ENCODE results near the gene ZNF423.

The ZNF423 gene

DNA sequence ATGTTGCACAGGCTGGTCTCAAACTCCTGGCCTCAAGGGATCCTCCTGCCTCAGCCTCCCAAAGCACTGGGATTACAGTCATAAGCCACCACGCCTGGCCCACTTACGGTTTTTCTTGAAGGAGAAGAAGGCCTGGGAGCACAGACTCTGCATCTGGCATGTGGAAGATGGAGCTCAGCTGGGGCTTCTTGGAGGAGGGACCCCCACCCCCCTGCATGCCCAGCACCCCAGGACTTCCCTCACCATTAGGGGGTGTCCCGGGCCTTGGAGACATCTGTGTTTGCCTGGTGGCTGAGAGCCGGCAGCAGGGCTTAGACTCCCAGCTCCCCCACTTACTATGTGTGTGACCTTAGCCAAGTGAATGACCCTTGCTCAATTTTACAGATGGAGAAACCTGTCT lies 204.7 kb downstream of the ZNF423 start:
- TF ChIP-seq EZH2 (optimal IDR thresholded peaks at IDR 0.05; ENCODE audit: low read depth, low read length) (no peak), EZH2phosphoT487 (IDR thresholded peaks at IDR 0.05; ENCODE audit: low read length) (no peak)
- TF ChIP-seq, protein P1, sequence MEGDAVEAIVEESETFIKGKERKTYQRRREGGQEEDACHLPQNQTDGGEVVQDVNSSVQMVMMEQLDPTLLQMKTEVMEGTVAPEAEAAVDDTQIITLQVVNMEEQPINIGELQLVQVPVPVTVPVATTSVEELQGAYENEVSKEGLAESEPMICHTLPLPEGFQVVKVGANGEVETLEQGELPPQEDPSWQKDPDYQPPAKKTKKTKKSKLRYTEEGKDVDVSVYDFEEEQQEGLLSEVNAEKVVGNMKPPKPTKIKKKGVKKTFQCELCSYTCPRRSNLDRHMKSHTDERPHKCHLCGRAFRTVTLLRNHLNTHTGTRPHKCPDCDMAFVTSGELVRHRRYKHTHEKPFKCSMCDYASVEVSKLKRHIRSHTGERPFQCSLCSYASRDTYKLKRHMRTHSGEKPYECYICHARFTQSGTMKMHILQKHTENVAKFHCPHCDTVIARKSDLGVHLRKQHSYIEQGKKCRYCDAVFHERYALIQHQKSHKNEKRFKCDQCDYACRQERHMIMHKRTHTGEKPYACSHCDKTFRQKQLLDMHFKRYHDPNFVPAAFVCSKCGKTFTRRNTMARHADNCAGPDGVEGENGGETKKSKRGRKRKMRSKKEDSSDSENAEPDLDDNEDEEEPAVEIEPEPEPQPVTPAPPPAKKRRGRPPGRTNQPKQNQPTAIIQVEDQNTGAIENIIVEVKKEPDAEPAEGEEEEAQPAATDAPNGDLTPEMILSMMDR (IDR thresholded peaks at IDR 0.05; ENCODE audit: low read length), result no peak
- H3K4me2 ChIP-seq (ENCODE audit: low read depth, low read length), result no peak overlapping the region
- no peak for DNase-seq
- H3F3A ChIP-seq (ENCODE audit: insufficient read depth, low read length), result no peaks in the 10 kb centered on the region
- no peaks in the 10 kb centered on the region for H3K9me3 ChIP-seq (replicated peaks; ENCODE audit: insufficient read depth, low read length)
- H3K9me2 ChIP-seq (replicated peaks; ENCODE audit: insufficient read depth, low read length), result no peaks in the 10 kb centered on the region
- no peaks in the 10 kb centered on the region for H4K20me1 ChIP-seq (ENCODE audit: insufficient read depth, low read length)
- no peak overlapping the region for H3K27ac ChIP-seq (ENCODE audit: low read length)
- H3K4me1 ChIP-seq (ENCODE audit: low read length), result no peaks in the 10 kb centered on the region
- no peaks in the 10 kb centered on the region for H3K36me3 ChIP-seq (replicated peaks; ENCODE audit: insufficient read depth, low read length)
- no peaks in the 10 kb centered on the region for H3K27me3 ChIP-seq (replicated peaks; ENCODE audit: insufficient read depth, low read length)
- no peak overlapping the region for H2AFZ ChIP-seq (ENCODE audit: low read length)
- no peaks in the 10 kb centered on the region for H3K79me2 ChIP-seq (ENCODE audit: low read length)
- no peak overlapping the region for H3K9ac ChIP-seq (ENCODE audit: low read length)
- H3K4me3 ChIP-seq (ENCODE audit: low read length), result no peak overlapping the region

DNA sequence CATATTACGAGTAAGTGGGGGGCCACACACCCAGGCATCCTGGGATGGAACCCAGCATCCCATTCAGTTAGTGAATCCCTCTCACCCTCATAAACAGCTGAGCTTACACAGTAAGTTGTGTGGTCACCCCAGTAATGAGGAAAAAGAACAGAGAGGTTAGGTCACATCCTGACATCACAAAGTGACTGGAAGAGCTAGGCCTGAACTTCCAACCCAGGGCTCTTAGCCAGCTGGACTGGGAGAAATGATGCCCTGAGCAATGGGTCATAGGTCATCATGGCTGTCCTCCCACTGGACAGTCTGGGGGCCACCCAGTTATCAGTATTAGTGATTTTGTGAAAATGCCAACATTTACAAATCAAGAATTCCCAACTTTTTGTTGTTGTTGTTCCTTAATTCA lies 205.3 kb downstream of the ZNF423 start:
- H3K36me3 ChIP-seq (replicated peaks; ENCODE audit: insufficient read depth, low read length), result no peaks in the 10 kb centered on the region
- H3K27ac ChIP-seq (ENCODE audit: low read length), result no peak overlapping the region
- H4K20me1 ChIP-seq (ENCODE audit: insufficient read depth, low read length), result no peaks in the 10 kb centered on the region
- H3K9me2 ChIP-seq (replicated peaks; ENCODE audit: insufficient read depth, low read length), result no peaks in the 10 kb centered on the region
- no peaks in the 10 kb centered on the region for H3F3A ChIP-seq (ENCODE audit: insufficient read depth, low read length)
- H2AFZ ChIP-seq (ENCODE audit: low read length), result no peak overlapping the region
- no peaks in the 10 kb centered on the region for H3K27me3 ChIP-seq (replicated peaks; ENCODE audit: insufficient read depth, low read length)
- H3K9ac ChIP-seq (ENCODE audit: low read length), result no peak overlapping the region
- H3K9me3 ChIP-seq (replicated peaks; ENCODE audit: insufficient read depth, low read length), result no peaks in the 10 kb centered on the region
- H3K4me2 ChIP-seq (ENCODE audit: low read depth, low read length), result no peak overlapping the region
- no peak overlapping the region for H3K4me3 ChIP-seq (ENCODE audit: low read length)
- no peak for TF ChIP-seq EZH2phosphoT487 (IDR thresholded peaks at IDR 0.05; ENCODE audit: low read length)
- TF ChIP-seq, protein P1 (IDR thresholded peaks at IDR 0.05; ENCODE audit: low read length), result no peak
- no peak for TF ChIP-seq EZH2 (optimal IDR thresholded peaks at IDR 0.05; ENCODE audit: low read depth, low read length)
- H3K4me1 ChIP-seq (ENCODE audit: low read length), result no peaks in the 10 kb centered on the region
- H3K79me2 ChIP-seq (ENCODE audit: low read length), result no peaks in the 10 kb centered on the region
- DNase-seq, result no peak

DNA sequence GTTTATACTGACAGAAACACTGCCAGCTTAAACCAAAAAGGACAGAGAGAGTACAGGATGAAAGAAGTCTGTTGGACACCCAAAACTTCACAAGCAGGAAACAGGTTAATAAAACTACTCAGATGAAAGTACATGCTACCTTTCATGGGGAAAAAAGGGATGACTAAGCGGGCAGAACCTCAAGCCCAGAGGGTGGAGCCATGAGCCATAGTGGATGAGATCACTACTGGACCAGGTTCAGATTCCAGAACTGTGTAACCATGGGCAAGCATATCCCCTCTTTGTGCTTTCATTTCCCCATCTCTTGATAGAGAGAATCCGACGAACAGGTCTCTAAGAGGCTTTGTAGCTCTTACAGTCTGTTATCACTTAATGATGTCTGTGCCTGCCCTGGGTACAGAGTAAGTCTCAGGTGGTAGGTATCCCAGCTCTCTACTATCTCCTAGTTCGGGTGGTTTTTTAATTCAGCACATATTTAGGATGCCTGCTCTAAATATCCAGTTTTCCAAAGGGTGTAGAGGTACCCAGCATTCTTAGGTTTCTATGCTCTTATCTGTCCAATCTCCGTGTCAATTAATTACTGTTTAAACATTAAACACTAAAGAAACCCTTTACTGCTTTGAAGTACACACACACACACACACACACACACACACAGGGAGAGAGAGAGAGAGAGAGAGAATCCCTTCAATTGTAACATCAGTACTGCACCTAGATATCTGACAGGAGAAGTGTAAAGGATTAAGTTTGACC lies 206.7 kb downstream of the ZNF423 start:
- Histone ChIP-seq H2AFZ (ENCODE audit: low read length) (no peak overlapping the region), H3K4me2 (ENCODE audit: low read depth, low read length) (no peak overlapping the region), H3K9me2 (replicated peaks; ENCODE audit: insufficient read depth, low read length) (no peaks in the 10 kb centered on the region), H3F3A (ENCODE audit: insufficient read depth, low read length) (no peaks in the 10 kb centered on the region), H3K4me3 (ENCODE audit: low read length) (no peak overlapping the region), H3K4me1 (ENCODE audit: low read length) (no peaks in the 10 kb centered on the region), H3K9ac (ENCODE audit: low read length) (no peak overlapping the region), H3K36me3 (replicated peaks; ENCODE audit: insufficient read depth, low read length) (no peaks in the 10 kb centered on the region), H3K9me3 (replicated peaks; ENCODE audit: insufficient read depth, low read length) (no peaks in the 10 kb centered on the region), H4K20me1 (ENCODE audit: insufficient read depth, low read length) (no peaks in the 10 kb centered on the region), H3K79me2 (ENCODE audit: low read length) (no peaks in the 10 kb centered on the region), H3K27ac (ENCODE audit: low read length) (no peak overlapping the region), H3K27me3 (replicated peaks; ENCODE audit: insufficient read depth, low read length) (no peaks in the 10 kb centered on the region)
- DNase-seq, result no peak
- TF ChIP-seq EZH2 (optimal IDR thresholded peaks at IDR 0.05; ENCODE audit: low read depth, low read length) (no peak), EZH2phosphoT487 (IDR thresholded peaks at IDR 0.05; ENCODE audit: low read length) (no peak)
- TF ChIP-seq, protein P1 (IDR thresholded peaks at IDR 0.05; ENCODE audit: low read length), result no peak

All from MM.1S (cell line).